NOMO-1 treated with DMSO at 0.1 percent for 48 hours (cell line): ENCODE results near the gene UQCR11.

Experiments
- DNase-seq: peaks from one replicate; lab custom pipeline; 2025; ENCODE audit not compliant: unreplicated experiment; lab: John Stamatoyannopoulos, UW

UQCR11 gene

GRCh38 chr19:1572795-1573194 lies 32.5 kb downstream of the UQCR11 start:
- DNase-seq = no peak

- DNase-seq = no peak
Observed at GRCh38 chr19:1571358-1571757, 33.9 kb downstream of the UQCR11 start.

GRCh38 chr19:1570836-1571235 lies 34.4 kb downstream of the UQCR11 start:
- DNase-seq = no peak

- DNase-seq = no peak
Observed at GRCh38 chr19:1569997-1570396, 35.3 kb downstream of the UQCR11 start.

GRCh38 chr19:1568320-1569019 lies 36.8 kb downstream of the UQCR11 start, which contains the start of gene MEX3D:
Gene MEX3D, minus strand, starts transcription at chr19:1568325. Its CDS starts 267 bp downstream, at chr19:1568058.
- DNase-seq = peak; percentile 51

GRCh38 chr19:1567848-1568227 lies 37.4 kb downstream of the UQCR11 start:
- DNase-seq = no peak

- DNase-seq = no peak
Observed at GRCh38 chr19:1567116-1567847, 38.0 kb downstream of the UQCR11 start.

GRCh38 chr19:1566392-1567115 lies 38.7 kb downstream of the UQCR11 start:
- DNase-seq = no peak

- DNase-seq = no peak
Observed at GRCh38 chr19:1563251-1563650, 42.0 kb downstream of the UQCR11 start.

- DNase-seq = no peak
Observed at GRCh38 chr19:1561236-1561842, 43.9 kb downstream of the UQCR11 start.

- no peak for DNase-seq
Observed at GRCh38 chr19:1560286-1560882, 44.9 kb downstream of the UQCR11 start.

- DNase-seq = no peak
Observed at GRCh38 chr19:1558552-1558951, 46.7 kb downstream of the UQCR11 start.

- no peak for DNase-seq
Observed at GRCh38 chr19:1556390-1557070, 48.7 kb downstream of the UQCR11 start.

- DNase-seq = no peak
Observed at GRCh38 chr19:1555487-1556389, 49.5 kb downstream of the UQCR11 start.

- DNase-seq = no peak
Observed at GRCh38 chr19:1554968-1555367, 50.3 kb downstream of the UQCR11 start.

- DNase-seq = no peak
Observed at GRCh38 chr19:1553415-1553814, 51.8 kb downstream of the UQCR11 start.

- no peak for DNase-seq
Observed at GRCh38 chr19:1551068-1552040, 53.9 kb downstream of the UQCR11 start.

- no peak for DNase-seq
Observed at GRCh38 chr19:1549332-1549945, 55.8 kb downstream of the UQCR11 start.
